22Rv1 (cell line): ENCODE results near the gene TIMM22.
"Not testable (repeated sequence)": the region's sequence is repeated elsewhere in the genome, so short reads cannot be mapped to it uniquely, and the experiment has no call there.

Source experiments
- CTCF ChIP-seq: fragments of 450-650 bp; IDR thresholded peaks from 2 replicates; pipeline ENCODE4 v1.5.1; 2017; ENCODE audit warnings: mild to moderate bottlenecking
- ZFX ChIP-seq: fragments of 450-650 bp; IDR thresholded peaks from 2 replicates; pipeline ENCODE4 v1.6.1; 2017; ENCODE audit warnings: antibody characterized with exemption, borderline replicate concordance

GRCh38 chr17:952592-952991 is 44.3 kb upstream of the TIMM22 start:
- TF ChIP-seq CTCF, ZFX: not testable (repeated sequence)
